Right hindlimb (tissue), 1 donor: ENCODE data around the gene IGSF8.
"Not testable (repeated sequence)": the region's sequence is repeated elsewhere in the genome, so short reads cannot be mapped to it uniquely, and the experiment has no call there.

Experiments used
- DNase-seq: peaks from one replicate; pipeline ENCODE4 v3.0.0-alpha.2; 2018

IGSF8 gene

DNA sequence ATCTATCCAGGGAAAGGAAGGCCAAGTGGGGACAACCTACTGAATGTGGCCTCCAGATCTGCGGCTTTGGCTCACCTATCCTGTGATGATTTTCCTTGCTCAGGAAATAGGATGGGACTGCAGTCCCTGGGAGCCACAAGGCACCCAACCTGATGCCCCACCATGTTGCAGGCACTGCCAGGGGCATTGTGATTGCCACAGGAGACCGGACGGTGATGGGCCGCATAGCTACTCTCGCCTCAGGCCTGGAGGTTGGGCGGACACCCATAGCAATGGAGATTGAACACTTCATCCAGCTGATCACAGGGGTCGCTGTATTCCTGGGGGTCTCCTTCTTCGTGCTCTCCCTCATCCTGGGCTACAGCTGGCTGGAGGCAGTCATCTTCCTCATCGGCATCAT is 29.0 kb upstream of the IGSF8 start:
- no peak for DNase-seq

GRCh38 chr1:160126342-160126741 is 27.9 kb upstream of the IGSF8 start:
- not testable (repeated sequence) for DNase-seq

DNA sequence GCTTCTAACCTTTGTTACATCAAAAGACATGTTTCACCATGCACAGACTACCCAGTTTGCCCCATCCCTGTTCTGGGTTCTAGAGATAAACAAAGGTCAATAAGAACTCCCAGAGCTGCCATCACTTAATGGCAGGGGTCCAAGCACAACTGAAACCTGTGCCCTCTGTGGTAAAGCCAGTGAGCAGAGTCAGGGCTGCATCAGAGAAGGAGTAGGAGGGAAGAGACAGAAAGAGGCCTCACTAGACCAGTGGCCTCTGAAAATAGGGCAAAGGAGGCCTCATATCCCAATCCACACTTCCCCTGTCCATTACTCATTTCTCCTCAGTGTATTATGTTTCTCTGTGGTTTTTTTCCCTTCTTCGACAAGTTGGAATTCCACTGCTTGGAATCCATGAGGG is 27.3 kb upstream of the IGSF8 start:
- no peak for DNase-seq

DNA sequence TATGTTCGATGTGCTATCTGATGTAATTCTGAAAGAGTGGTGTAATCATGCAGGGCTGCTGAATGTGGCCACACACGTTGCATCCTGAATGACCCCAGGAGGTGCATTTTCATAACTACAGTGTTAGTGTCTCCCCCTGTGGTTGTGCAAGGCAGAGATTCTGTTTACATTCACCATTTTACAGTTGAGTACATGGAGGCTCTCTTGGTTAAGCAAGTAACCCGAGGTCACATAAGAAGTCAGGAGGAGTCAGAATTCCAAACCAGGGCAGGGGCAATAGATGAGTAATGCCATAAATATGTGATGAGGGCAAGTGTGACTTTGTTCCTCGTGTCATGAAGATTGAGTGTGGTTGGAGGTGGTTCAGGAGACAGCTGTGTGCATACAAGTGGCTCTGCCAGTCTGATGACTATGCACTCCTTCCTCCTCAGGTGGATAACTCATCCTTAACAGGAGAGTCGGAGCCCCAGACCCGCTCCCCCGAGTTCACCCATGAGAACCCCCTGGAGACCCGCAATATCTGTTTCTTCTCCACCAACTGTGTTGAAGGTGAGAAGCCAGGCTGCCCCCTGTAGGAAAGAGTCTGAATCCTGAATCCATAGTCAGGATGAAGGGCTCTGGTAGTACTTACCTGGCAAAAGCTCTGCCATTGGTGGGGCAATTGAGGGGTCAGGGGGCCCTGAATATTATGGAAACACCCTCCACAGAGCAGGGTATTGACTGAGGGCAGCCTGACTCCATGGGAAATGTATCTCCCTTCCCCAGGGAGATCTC is 26.5 kb upstream of the IGSF8 start:
- DNase-seq = no peak

DNA sequence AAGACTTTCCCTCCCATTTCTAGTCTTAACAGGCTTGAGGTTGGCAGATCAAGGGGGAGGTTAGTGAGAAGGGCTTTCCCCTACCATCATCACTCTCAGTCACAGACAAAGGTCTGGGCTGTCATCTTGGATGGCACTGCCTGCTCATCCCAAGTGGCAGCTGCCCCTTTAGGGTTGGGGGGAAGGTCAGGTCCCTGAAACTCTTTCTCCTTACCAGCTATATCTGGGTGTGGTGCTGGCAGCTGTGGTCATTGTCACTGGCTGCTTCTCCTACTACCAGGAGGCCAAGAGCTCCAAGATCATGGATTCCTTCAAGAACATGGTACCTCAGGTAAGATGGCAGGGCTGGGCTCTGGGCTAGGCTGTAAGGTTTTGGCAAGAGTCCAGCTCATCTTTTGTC is 25.3 kb upstream of the IGSF8 start:
- no peak for DNase-seq

GRCh38 chr1:160122978-160123495 is 24.6 kb upstream of the IGSF8 start:
- DNase-seq = no peak

DNA sequence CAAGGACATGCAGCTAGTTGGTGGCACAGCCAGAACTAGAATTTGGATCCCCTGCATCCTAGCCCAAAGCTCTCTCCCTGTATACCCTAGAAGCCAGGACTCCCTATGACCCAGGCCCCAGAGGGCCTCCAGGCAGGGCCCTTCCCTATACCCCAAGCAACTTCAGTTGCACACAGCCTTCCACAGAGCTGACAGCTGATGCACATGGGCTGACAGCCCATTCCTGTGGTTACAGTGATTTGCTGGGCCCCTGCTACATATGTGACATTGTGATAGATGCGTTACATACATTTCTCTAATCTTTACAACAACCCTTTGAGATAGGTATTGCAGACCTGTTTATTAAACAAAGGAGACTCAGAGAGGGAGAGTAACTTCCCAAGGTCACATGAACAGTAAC is 23.0 kb upstream of the IGSF8 start:
- no peak for DNase-seq

GRCh38 chr1:160120797-160121196 is 22.4 kb upstream of the IGSF8 start:
- no peak for DNase-seq

- no peak for DNase-seq
Measured at GRCh38 chr1:160118928-160119327, 20.5 kb upstream of the IGSF8 start.

- DNase-seq = peak; percentile 88
Measured at GRCh38 chr1:160117709-160118183, 19.3 kb upstream of the IGSF8 start.

- DNase-seq = no peak
Measured at GRCh38 chr1:160117300-160117699, 18.9 kb upstream of the IGSF8 start.

GRCh38 chr1:160116283-160117147 is 18.1 kb upstream of the IGSF8 start:
- DNase-seq = peak; percentile 53

DNA sequence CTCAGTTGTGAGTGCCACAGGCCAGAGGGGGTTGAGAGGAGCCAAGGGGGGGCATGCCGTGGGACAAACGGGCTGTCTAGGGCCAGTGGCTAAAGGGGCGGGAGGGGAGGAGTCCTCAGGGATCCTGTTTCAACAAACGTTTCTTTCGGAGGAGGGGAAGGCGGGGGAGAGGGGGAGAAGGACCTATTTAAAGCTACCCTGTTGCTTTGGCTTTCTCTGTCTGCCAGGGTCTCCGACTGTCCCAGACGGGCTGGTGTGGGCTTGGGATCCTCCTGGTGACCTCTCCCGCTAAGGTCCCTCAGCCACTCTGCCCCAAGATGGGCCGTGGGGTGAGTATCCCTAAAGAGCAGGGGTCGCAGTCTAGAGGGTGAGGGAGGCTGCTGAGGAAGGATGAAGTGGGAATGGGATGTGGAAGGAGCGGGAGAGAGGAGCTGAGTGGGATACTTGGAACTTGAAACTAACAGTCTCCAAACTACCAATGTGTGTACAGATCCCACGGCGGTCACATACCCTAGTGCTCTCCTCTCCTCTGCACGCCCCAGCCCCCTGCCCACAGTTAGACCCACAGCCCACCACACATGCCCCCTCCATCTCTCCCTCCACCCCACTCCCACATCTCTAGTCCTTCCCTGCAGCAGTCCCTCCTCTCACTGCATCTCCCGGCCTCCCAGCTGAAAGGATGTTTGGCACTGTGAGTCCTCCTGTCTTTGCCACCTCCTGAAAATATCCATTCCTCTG is 17.3 kb upstream of the IGSF8 start, which contains the start of gene ATP1A2:
TSS of gene ATP1A2 (plus strand) at position 215 of the 738 bp plus-strand sequence. CDS start at position 318, 103 bp downstream.
- peak; percentile 56 for DNase-seq

GRCh38 chr1:160114085-160114484 is 15.7 kb upstream of the IGSF8 start:
- DNase-seq = no peak

- no peak for DNase-seq
Measured at GRCh38 chr1:160113407-160113806, 15.0 kb upstream of the IGSF8 start.

DNA sequence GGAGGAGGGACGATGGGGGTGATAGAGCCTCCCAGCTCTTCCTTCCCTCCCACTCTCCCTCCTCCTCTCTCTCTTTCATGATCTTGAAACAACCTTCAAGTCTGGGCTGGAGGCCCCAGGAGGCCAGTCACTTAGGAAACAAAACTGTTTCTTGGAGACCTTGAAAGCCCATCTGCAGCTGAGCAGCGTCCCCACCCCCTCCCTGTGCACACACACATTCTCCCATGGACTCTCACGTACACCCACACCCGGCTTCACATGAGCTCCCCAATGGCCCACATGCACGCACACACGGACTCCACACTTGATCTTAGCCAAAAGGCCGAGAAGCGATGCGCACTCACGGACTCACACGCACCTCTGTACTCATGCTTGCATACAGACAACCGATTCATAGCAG is 13.9 kb upstream of the IGSF8 start:
- DNase-seq = peak; percentile 82

DNA sequence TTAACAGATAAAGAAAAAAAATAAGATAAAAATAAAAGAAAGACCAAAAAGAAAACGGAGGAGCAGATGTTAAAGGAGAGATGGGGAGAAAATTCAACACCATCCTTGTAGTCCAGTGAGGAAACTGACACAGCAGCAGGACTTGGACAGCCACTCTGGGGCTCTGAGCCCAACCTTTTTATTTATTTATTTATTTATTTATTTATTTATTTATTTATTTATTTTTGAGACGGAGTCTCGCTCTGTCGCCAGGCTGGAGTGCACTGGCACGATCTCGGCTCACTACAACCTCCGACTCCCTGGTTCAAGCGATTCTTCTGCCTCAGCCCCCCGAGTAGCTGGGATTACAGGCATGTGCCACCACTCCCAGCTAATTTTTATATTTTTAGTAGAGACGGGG is 13.0 kb upstream of the IGSF8 start:
- not testable (repeated sequence) for DNase-seq

DNA sequence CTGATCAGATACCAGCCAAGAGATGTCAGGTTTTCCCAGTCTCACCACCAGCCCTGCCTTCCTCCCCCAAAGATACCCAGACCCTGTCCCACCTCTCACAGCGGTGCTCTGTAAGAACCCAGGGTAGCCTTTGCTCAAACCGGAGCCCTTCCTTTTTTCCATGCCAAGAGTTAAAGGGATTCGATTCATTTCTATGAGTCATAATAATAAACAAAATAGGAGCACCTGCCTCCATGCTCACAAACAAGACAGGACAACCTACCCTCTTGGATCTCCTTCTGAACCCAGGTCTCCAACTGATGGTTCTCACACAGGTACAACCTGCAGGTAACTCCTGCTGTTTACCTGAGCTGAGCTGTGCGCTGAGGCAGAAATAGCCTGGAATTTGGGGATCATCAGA is 11.3 kb upstream of the IGSF8 start:
- no peak for DNase-seq

GRCh38 chr1:160108888-160109662 is 10.7 kb upstream of the IGSF8 start:
- DNase-seq = peak; percentile 80

GRCh38 chr1:160107512-160107911 is 9.1 kb upstream of the IGSF8 start:
- DNase-seq = no peak

- DNase-seq = no peak
Measured at GRCh38 chr1:160105155-160105554, 6.7 kb upstream of the IGSF8 start.

DNA sequence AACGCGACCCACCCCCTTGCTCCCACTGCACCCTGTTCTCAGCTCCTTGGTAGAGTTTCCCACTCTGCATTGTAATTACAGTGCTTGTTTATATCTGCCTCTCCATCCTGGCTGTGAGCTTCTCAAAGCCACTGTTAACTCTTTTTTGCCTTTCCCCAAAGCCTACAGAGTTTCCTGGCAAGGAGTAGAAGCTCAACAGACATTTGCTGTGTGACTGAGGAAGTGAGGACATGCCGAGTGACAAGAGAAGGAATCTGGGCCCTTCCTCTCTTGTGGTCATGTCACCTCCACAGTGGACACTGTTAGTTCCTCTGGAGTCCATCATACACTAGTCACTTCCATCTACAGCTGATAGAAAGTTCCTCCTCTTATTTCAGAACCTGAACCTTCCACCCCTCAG is 6.1 kb upstream of the IGSF8 start:
- DNase-seq = no peak
